ENCODE measurements around the gene CDCA7L.

GRCh38 chr7:21942955-21943354 lies 2.7 kb downstream of the CDCA7L start:
- TF ChIP-seq RAD21 (IDR thresholded peaks at IDR 0.05; ENCODE audit: low read depth): no peak
- TF ChIP-seq CEBPB (IDR thresholded peaks at IDR 0.05): no peak
- TF ChIP-seq EGR1 (IDR thresholded peaks at IDR 0.05): no peak
- no peak for TF ChIP-seq YY1 (IDR thresholded peaks at IDR 0.05; ENCODE audit: low read depth)

Measured in Ishikawa (cell line).